Peyer's patch (tissue), 4 donors: ENCODE measurements around the gene CD55. TPM values are rescaled to one million over a fixed set of nuclear protein-coding genes. Genes with fewer than 3 reads are reported as not detected.

ENCODE experiments used
- DNase-seq, 3 donors: peaks; one replicate each; pipeline ENCODE4 v3.0.0-alpha.2; 2017 to 2019
- H3K27ac ChIP-seq, 4 donors: fragments of 200-600 bp; sonication (generic); one replicate each; pipeline ENCODE4 v1.5.1; 2016 to 2019
- H3K27me3 ChIP-seq, 2 donors: fragments of 200-600 bp; sonication (generic); one replicate each; pipeline ENCODE4 v1.5.1; 2019
- H3K36me3 ChIP-seq, 3 donors: fragments of 200-600 bp; sonication (generic); one replicate each; pipeline ENCODE4 v1.5.1; 2016 to 2019
- H3K4me1 ChIP-seq, 4 donors: fragments of 200-600 bp; sonication (generic); one replicate each; pipeline ENCODE4 v1.5.1; 2016 to 2019
- H3K4me3 ChIP-seq, 4 donors: fragments of 200-600 bp; sonication (generic); 1 replicate in 3 of 4; 2 replicates in 1 of 4; pipeline ENCODE4 v1.5.1; 2016 to 2019; ENCODE audit warnings: mild to moderate bottlenecking in 1 of 4
- H3K9me3 ChIP-seq, 4 donors: fragments of 200-600 bp; sonication (generic); one replicate each; pipeline ENCODE4 v1.5.1; 2016 to 2019; ENCODE audit warnings: mild to moderate bottlenecking in 1 of 4
- CTCF ChIP-seq, 6 experiments: fragments of 450-650 bp in 4 of 6; fragments of 200-600 bp in 2 of 6; sonication (generic) in 1 of 6; IDR thresholded peaks; one replicate each; pipeline ENCODE4 v1.5.1; 2017 to 2019; ENCODE audit warnings: antibody characterized with exemption in 6 of 6, mild to moderate bottlenecking in 3 of 6, moderate library complexity in 1 of 6
- POLR2A ChIP-seq, 2 donors: fragments of 450-650 bp; IDR thresholded peaks; one replicate each; pipeline ENCODE4 v1.5.1; 2017; ENCODE audit warnings: antibody characterized with exemption in 2 of 2, mild to moderate bottlenecking in 2 of 2, moderate library complexity in 2 of 2
- total RNA-seq, 4 donors: library from RNA; depleted of rRNA; stranded (reverse); fragments of >200 nt; gene quantifications; one replicate each; pipeline ENCODE4 v1.1.0, GENCODE V29; 2016

CD55 gene
- total RNA-seq, 4 donors from 2014 or later, result 28.5 to 49.5 (median 41.7) TPM

- H3K9me3 ChIP-seq, result no peaks in the 10 kb centered on the region
- no peak overlapping the region for H3K4me3 ChIP-seq
- no peaks in the 10 kb centered on the region for H3K27me3 ChIP-seq
- H3K36me3 ChIP-seq, result peaks cover 0 to 5% (median 0%) of the 10 kb centered on the region in 3 donors
- H3K27ac ChIP-seq, result no peak overlapping the region
- TF ChIP-seq CTCF (IDR thresholded peaks at IDR 0.05) (no peak), POLR2A (IDR thresholded peaks at IDR 0.05) (no peak)
- no peaks in the 10 kb centered on the region for H3K4me1 ChIP-seq
- DNase-seq, result no peak
Measured at GRCh38 chr1:207355060-207355459, 33.6 kb downstream of the CD55 start.

- Histone ChIP-seq H3K36me3 (peaks cover 0 to 5% (median 0%) of the 10 kb centered on the region in 3 donors), H3K4me3 (no peak overlapping the region), H3K27me3 (no peaks in the 10 kb centered on the region), H3K27ac (no peak overlapping the region), H3K4me1 (no peaks in the 10 kb centered on the region), H3K9me3 (no peaks in the 10 kb centered on the region)
- DNase-seq, result no peak
- TF ChIP-seq POLR2A (IDR thresholded peaks at IDR 0.05) (no peak), CTCF (IDR thresholded peaks at IDR 0.05) (no peak)
Measured at GRCh38 chr1:207355513-207356295, 34.2 kb downstream of the CD55 start.

GRCh38 chr1:207361029-207361428 lies 39.6 kb downstream of the CD55 start:
- H3K4me3 ChIP-seq, result no peak overlapping the region
- H3K36me3 ChIP-seq, result peaks cover 0 to 5% (median 0%) of the 10 kb centered on the region in 3 donors
- no peaks in the 10 kb centered on the region for H3K4me1 ChIP-seq
- H3K27me3 ChIP-seq, result no peaks in the 10 kb centered on the region
- H3K27ac ChIP-seq, result no peak overlapping the region
- no peak for TF ChIP-seq POLR2A (IDR thresholded peaks at IDR 0.05)
- TF ChIP-seq CTCF (IDR thresholded peaks at IDR 0.05), result no peak
- H3K9me3 ChIP-seq, result no peaks in the 10 kb centered on the region
- no peak for DNase-seq

- Histone ChIP-seq H3K27me3 (no peaks in the 10 kb centered on the region), H3K9me3 (no peaks in the 10 kb centered on the region), H3K4me1 (no peaks in the 10 kb centered on the region), H3K27ac (no peak overlapping the region), H3K36me3 (peaks cover 0 to 5% (median 0%) of the 10 kb centered on the region in 3 donors), H3K4me3 (no peak overlapping the region)
- no peak for TF ChIP-seq CTCF (IDR thresholded peaks at IDR 0.05)
- no peak for TF ChIP-seq POLR2A (IDR thresholded peaks at IDR 0.05)
- no peak for DNase-seq
Measured at GRCh38 chr1:207361889-207362288, 40.4 kb downstream of the CD55 start.

GRCh38 chr1:207362962-207363860 lies 41.7 kb downstream of the CD55 start:
- no peaks in the 10 kb centered on the region for H3K9me3 ChIP-seq
- H3K4me3 ChIP-seq, result no peak overlapping the region
- no peak for DNase-seq
- peaks cover 0 to 5% (median 0%) of the 10 kb centered on the region in 3 donors for H3K36me3 ChIP-seq
- no peaks in the 10 kb centered on the region for H3K27me3 ChIP-seq
- no peaks in the 10 kb centered on the region for H3K4me1 ChIP-seq
- TF ChIP-seq CTCF (IDR thresholded peaks at IDR 0.05), result no peak
- TF ChIP-seq POLR2A (IDR thresholded peaks at IDR 0.05), result no peak
- H3K27ac ChIP-seq, result no peak overlapping the region
